Amniotic stem cell (primary cell): ENCODE results near the gene HDDC3.

Experiments
- DNase-seq: peaks from one replicate; lab custom pipeline; 2025; lab: John Stamatoyannopoulos, UW

Gene HDDC3

DNA sequence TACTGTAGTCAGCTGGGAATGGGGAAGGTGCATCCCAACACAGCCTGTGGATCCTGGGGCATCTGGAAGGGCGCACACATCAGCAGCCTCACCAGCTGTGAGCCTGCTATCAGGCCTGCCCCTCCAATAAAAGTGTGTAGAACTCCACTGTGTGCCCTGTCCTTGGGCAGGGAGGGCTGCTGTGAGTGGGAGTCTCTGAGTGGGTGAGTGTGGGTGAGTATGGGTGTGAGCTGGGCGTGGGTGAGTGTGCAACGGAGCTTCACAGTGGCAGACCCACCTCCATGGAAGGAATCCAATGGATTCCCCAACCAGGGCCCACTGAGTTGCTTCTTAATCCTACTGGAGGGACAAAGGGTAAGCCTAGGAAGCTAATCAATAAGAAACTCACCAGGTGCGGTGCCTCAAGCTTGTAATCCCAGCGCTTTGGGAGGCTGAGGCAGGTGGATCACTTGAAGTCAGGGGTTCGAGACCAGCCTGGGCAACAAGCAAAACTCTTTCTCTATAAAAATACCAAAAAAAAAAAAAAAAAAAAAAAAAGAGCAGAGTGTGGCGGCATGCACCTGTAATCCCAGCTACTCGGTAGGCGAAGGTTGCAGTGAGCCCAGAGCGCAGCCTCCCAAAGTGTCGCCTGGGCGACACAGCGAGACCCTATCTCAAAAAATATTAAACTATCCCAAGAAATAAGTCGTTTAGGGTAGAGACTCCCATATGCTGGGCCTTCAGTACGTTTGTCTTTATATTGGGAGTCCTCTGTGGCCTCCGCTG is 21.8 kb upstream of the HDDC3 start:
- no peak for DNase-seq

DNA sequence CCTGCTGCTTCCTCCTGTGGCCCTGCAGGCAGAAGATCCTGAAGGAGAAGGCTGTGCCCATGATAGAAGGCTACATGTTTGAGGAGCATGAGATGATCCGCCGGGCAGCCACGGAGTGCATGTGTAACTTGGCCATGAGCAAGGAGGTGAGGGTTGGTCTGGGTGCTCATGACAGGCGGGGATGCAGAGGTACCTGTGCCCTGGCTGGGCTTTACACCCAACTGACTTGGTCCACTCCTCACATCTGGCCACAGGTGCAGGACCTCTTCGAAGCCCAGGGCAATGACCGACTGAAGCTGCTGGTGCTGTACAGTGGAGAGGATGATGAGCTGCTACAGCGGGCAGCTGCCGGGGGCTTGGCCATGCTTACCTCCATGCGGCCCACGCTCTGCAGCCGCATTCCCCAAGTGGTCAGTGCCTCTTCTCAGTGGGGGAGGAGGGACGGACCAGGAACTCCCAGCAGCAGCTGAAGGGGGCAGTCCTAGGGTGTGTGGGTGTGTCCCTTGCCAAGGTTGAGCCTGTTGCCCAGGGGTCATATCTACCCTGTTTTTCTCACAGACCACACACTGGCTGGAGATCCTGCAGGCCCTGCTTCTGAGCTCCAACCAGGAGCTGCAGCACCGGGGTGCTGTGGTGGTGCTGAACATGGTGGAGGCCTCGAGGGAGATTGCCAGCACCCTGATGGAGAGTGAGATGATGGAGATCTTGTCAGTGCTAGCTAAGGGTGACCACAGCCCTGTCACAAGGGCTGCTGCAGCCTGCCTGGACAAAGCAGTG is 20.7 kb upstream of the HDDC3 start:
- DNase-seq, result no peak

DNA sequence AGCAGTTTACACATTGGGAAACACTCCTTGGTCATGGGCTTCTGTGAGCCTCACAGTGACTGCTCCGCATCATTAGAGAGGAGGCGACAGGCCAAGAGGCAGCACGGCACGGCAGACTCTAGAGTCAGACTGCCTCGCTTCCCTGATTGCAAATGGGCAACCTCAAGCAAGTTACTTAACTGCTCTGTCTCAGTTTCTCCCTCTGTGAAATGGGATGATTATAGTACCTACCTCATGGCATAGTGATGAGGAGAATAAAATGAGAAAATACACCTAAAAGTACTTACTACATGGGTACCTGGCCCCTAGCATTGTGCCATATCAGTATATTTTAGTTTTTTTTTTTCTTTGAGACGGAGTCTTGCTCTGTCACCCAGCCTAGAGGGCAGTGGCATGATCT is 18.3 kb upstream of the HDDC3 start:
- DNase-seq, result no peak

DNA sequence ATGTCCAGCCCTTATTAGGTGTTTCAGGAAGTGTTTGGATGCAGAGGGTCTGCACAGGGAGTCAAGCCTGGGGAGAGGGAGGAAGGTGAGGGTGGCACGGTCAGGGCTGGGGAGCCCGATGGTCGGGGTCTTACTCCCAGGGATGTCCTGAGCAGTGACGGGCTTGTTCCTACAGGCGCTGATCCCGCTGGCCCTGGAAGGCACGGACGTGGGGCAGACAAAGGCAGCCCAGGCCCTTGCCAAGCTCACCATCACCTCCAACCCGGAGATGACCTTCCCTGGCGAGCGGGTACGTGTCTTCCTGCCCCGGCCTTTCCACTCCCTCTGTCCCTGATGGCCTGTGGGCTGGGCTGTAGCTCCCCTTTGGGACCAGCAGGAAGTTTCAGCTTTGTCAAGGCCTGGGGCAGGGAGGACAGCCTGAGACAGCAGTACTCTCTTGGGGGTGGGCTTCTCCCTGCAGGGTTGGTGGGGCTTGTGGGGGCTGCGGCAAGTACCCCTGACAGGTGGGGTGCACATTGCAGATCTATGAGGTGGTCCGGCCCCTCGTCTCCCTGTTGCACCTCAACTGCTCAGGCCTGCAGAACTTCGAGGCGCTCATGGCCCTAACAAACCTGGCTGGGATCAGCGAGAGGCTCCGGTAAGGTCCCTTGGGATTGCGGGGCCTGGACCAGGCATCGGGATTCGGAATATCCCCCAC is 17.8 kb upstream of the HDDC3 start:
- no peak for DNase-seq

DNA sequence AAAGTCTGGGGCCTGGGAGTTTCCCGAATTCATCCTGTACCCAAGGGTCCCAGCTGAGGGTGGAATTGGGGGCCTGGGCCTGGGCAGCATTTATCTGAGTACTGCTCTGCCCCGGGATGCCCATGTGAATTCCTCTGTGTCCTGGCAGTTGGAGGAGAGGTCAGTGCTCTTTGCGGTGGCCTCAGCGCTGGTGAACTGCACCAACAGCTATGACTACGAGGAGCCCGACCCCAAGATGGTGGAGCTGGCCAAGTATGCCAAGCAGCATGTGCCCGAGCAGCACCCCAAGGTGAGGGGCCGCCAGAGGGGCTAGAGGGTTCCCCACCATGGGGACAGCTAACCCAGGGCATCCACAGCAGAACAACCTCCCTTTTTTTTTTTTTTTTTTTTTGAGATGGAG is 16.2 kb upstream of the HDDC3 start:
- no peak for DNase-seq

DNA sequence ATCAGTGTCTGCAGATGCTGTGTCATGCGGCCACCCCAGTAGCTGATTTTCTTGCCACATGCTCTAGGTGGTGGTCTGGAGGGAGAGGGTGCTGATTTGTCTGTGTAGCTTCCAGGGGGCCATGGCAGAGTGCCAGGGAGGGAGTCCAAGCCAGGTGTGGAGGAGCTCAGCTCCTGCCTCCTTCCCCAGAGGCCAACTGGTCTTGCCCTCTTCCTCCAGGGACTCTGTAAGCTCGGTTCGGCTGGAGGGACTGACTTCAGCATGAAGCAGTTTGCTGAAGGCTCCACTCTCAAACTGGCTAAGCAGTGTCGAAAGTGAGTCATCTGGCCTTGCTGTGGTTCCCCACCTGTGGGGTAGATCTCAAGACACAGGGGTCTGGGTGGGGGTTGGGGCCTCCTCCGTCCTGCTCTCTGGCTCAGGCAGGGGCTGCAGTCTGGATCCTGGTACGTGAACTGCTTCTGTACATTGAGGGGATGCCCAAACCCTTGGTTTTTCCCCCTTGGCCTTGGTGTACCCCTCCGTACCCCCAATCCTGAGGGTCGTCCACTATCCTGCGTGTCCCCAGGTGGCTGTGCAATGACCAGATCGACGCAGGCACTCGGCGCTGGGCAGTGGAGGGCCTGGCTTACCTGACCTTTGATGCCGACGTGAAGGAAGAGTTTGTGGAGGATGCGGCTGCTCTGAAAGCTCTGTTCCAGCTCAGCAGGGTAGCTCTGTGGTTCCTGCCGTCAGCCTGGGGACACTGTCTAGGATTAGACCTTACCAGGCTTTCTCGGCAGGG is 15.4 kb upstream of the HDDC3 start:
- no peak for DNase-seq

DNA sequence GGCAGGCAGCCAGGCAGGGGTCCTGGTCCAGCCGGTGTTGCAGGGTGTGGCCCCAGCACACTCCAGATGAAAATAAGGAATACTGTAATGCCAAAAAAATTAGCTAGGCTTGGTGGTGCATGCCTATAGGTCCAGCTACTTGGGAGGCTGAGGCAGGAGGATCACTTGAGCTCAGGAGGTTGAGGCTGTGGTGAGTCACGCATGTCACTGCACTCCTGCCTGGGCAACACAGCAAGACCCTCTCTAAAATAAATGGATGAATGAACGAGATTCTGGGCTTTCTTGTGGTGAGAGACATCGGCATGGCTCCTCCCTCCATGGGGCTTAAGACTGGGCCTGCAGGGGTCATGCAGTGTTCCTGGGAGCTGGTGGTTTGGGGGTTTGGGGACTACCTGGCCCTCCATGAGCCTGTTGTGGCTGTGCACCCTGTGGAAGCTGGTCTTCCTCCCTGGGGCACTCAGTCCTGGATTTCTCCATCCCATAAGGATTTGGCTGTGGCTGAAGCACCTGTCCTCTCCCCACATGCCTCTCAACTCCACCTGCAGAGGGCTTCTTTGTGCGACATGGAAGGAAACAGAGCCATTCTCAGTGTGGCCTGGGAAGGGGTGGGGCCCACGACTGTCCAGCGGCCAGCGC is 14.7 kb upstream of the HDDC3 start:
- no peak for DNase-seq

DNA sequence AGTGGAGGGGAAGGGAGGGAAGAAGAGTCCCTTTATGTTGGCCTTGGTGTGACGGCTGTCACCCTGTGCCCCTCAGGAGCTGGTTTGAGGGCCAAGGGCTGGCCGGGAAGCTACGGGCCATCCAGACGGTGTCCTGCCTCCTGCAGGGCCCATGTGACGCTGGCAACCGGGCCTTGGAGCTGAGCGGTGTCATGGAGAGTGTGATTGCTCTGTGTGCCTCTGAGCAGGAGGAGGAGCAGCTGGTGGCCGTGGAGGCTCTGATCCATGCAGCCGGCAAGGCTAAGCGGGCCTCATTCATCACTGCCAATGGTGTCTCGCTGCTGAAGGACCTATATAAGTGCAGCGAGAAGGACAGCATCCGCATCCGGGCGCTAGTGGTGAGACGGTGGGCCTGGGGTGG is 14.2 kb upstream of the HDDC3 start:
- no peak for DNase-seq

DNA sequence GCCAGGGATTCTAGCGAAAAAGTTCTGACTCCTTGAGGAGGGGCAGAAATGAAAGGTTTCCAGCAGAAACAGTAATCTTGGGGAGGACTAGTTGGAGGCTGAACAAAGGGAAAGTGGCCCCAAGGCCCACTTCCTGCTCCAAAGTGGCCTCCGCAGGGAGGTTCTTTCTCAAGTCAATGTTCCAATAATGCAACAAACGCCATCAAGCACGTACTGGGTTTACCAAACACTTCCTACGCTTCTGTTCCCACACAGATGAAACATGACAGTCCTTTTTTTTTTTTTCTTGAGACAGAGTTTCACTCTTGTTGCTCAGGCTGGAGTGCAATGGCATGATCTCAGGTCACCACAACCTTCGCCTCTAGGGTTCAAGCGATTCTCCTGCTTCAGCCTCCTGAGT is 12.7 kb upstream of the HDDC3 start:
- no peak for DNase-seq

DNA sequence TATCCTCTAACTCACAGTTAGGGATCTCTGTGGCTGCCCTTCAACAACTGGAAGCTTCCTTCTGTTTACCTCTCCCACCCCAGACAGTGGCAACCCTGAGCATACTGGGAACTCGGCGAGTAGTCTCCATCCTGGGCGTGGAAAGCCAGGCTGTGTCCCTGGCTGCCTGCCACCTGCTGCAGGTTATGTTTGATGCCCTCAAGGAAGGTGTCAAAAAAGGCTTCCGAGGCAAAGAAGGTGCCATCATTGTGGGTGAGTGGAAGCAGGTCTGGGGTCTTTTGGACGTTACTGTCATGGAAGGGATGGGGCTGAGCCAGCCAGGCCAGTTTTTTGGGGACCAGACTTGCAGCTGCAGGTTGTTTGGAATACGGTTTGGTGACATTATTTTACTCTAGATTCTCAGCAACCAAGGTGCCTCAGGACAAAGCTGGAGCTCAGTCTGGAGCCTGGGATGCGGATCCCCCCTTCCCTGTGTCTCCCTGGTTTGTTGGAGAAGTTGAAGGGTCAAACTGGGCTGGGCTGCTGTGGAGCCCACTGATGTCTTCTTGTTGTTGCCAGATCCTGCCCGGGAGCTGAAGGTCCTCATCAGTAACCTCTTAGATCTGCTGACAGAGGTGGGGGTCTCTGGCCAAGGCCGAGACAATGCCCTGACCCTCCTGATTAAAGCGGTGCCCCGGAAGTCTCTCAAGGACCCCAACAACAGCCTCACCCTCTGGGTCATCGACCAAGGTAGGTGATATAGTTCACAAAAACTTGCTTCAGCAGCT is 10.2 kb upstream of the HDDC3 start:
- no peak for DNase-seq

DNA sequence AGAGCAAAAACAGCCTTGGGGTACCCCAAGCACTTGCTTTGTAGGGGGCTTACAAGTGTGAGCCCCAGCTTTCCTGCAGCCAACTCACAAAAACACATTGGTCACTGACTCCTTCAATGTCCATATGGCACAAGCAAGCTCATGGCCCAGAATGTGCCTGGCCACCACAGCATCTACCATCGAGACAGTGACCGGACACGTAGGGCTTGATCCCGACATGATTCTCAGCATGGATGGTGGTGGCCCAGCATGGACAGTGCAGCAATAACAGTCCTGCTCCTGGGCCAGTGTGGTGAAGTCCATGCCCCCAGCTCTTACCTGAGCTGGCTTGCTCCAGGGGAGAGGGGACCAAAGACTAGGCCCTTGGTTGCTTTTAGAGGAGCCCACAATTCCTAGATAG is 8.7 kb upstream of the HDDC3 start:
- no peak for DNase-seq

DNA sequence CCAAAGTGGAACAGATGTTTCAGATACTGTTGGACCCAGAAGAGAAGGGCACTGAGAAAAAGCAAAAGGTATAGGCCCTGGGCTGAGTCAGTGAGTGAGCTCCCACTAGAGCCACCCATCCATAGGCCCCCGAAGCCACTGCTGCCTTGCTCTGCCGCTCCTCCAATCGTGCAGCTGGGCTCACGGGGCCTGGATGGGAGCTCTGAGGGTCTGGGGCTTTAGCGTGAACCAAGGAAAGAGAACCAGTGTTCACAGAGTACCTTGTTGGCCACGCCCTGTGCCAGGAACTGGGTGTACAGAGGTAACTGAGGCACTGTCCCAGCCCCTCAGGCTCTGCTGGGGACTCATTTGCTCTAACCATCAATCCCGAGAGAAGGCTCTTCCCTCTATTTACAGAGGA is 7.4 kb upstream of the HDDC3 start:
- DNase-seq, result no peak

DNA sequence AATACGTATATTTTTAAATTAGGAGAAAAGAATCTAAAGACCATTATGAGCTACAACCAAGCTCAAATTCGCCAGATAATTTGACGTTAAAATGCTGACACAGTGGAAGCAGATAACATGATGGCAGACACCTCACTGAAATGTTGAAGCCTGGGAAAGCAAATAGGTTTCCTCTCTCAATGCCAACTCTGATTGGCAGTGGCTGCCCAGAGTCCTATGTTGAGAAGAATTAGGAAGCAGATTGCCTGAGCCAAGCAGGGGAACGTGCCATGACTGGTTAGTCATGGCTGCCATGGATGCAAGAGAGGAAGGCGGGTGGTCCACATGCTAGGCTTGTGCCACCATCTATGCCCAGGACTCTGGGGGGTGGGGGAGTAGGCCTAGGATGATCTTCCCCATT is 5.9 kb upstream of the HDDC3 start:
- DNase-seq, result no peak

DNA sequence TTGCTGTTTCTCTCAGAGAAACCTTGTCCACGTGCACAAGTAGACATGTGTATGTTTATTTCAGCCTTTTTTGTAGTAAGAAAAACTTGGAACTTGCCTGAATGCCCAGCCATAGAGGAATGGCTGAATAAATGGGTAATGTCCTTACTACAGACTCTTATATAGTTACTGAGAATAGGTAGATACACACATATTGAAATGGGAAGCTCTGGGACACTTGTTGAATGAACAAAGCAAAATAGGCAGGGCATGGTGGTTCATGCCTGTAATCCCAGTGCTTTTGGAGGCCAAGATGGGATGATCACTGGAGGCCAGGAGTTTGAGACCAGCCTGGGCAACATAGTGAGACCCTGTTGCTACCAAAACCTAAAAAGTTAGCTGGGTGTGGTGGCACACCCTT is 4.5 kb upstream of the HDDC3 start:
- DNase-seq, result no peak

DNA sequence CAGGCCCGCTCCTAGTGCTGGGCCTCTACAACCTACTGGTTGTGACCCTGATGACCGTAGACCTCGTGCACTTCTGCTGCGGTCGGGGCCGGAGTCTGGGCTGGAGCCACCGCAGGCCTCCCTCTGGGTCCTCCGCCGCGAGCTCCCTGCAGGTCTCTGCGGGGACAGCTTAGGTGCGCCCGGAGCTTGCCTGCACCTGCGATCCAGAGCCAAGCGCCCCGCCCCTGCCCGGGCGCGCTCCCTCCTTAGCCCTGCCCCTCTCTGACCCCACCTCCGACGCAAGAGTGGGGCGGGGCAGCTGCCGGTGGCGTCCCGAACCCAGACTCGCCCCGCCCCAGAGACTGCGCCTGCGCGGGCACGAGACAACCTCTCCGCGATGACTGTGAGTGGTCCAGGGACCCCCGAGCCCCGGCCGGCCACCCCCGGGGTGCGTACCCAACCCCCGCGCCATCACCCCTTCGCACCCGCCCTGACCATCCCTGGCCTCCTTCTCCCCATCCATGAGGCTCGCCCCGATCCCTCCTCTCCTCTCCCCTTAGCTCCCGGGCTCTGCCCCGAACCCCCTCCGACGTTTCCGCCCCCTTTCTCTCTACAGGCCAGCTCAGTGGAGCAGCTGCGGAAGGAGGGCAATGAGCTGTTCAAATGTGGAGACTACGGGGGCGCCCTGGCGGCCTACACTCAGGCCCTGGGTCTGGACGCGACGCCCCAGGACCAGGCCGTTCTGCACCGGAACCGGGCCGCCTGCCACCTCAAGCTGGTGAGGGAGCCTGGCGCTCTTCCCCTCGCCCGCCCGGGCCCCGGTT is 2.8 kb upstream of the HDDC3 start, which contains the start of gene UNC45A:
Gene UNC45A (plus strand): TSS at position 337 of the 803 bp plus-strand sequence. CDS start 40 bp downstream, at position 377.
- peak; percentile 62 for DNase-seq

DNA sequence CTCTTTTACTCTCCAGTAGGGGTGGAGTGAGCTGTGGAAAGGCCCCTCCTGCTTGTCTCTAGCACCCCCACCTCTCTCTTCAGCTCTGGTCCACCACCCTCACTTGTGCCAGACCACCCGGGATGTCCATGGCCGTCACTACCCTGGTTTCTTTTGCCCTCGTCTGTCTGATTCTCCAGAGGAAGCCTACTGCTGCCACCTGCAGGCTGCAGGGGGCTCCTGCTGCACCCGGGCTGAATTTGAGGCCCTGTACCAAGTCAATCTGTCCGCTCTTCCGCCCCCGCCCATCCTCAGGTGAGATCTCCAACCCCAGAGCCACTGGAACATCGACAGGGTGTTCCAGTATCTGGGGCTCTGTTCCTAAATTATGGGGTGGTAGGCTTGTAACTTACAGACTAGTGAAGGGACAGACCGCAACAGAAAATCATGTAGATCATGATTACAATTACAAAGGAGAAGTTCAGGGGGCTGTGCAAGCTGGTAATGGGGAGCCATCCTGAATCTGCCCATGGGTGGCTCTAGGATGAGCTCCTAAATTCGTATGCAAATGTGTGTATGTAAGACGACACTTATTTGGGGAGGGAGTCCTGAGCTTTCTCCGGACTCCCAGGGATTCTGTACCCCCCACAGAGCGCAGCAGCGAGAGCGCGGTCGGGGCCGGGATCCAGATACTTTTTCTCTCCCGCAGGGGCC is 2.1 kb upstream of the HDDC3 start:
- peak; percentile 72 for DNase-seq

DNA sequence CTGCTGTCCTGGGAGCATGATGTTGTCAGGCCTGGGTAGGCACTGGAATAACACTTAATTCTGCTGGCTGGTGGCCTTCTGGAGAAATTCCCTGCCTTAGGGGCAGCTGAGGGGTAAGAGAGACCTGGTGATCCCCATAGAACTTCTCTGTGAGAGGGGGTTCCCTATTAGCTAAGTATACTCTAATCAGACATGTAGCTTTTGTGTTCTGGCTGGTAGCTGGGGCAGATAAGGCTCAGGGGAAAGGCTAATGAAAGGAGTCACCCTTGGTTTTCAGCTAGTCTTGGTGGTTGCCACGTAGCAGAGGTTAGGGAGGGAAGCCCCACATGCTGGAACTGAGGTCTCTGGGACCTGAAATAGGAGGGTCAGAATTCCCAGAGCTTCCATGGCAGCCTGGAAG is 952 bp upstream of the HDDC3 start:
- no peak for DNase-seq

DNA sequence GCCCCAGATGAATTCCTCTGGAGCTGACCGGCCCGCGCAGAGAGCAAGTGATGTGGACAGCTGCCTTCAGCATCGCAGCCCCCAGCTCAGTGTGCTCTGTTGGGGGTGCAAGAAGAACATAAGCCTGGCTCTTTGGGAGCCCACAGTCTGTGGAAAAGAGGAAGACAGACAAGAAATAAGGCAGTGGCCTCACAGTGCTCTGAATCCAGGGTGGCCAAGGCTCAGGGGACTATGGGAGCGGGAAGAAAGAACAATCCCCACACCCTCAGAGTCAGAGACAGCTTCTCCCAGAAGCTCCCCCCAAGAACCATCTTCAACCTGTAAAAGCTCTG is 277 bp upstream of the HDDC3 start:
- no peak for DNase-seq

DNA sequence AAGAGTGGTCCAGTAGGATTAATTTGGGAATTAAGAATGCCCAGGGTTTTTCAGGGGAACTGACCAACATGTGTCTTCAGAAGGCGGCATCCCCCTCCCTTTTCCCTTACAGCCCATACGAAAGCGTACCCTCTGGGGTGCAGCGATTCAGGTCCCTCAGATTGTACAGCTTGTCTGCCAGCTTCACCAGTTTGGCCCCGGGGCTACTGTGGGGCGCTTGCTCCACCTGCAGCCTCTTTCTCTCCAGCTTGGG is 848 bp downstream of the HDDC3 start:
- no peak for DNase-seq
